Measurements from ENCODE around the gene PAPPA2. TPM values are rescaled to one million over a fixed set of nuclear protein-coding genes. Genes with fewer than 3 reads are reported as not detected.

PAPPA2 gene
- total and polyA plus RNA-seq, 9 of the 15 experiments (the other 6 are each of a cell fraction or from before 2014, with no cell fraction given) = 0.01 to 0.15 (median 0.05) TPM; not detected in 2

- Histone ChIP-seq H3K4me1 (replicated peaks in 1 of 2; ENCODE audit: control insufficient read depth in 2 of 2, insufficient read depth in 2 of 2, low read length in 2 of 2) (no peaks in the 10 kb centered on the region), H3K9me1 (ENCODE audit: control insufficient read depth, insufficient read depth, low read length) (no peaks in the 10 kb centered on the region), H3K4me2 (ENCODE audit: insufficient read depth, low read length) (no peak overlapping the region), H3K79me2 (ENCODE audit: control insufficient read depth, insufficient read depth, low read length) (no peaks in the 10 kb centered on the region), H3K9ac (ENCODE audit: insufficient read depth in 1 of 2, low read depth in 2 of 2, low read length in 2 of 2) (no peak overlapping the region), H3K27ac (ENCODE audit: extremely low read depth, low read depth, low read length) (no peak overlapping the region), H3K9me3 (replicated peaks; ENCODE audit: control insufficient read depth, insufficient read depth, low read depth, low read length) (no peaks in the 10 kb centered on the region), H3K36me3 (ENCODE audit: control insufficient read depth, insufficient read depth, low read length) (no peaks in the 10 kb centered on the region), H2AFZ (ENCODE audit: low read depth, low read length) (no peak overlapping the region), H3K27me3 (ENCODE audit: control insufficient read depth in 2 of 2, insufficient read depth in 2 of 2, low read length in 2 of 2) (peaks cover 3 to 7% of the 10 kb centered on the region in 2 experiments; a peak in 2 of 5 replicates), H4K20me1 (replicated peaks; ENCODE audit: control insufficient read depth, insufficient read depth, low read length) (no peaks in the 10 kb centered on the region), H3K4me3 (no peak overlapping the region)
- CTCF ChIA-PET (ENCODE audit: low intra/inter-chr PET ratio) = no interaction called here
- in situ Hi-C loops (cut with MboI) (no loop called here), intact Hi-C loops (cut with micrococcal nuclease) (no loop called here)
- under 1% methylated on average over 5 of the region's 5 CpGs for WGBS (ENCODE audit: insufficient coverage, low coverage, missing lambda C conversion rate)
- TF ChIP-seq MYBL2 (IDR thresholded peaks at IDR 0.05; ENCODE audit: low read depth) = no peak
- TF ChIP-seq MYBL2 (CRISPR knock-in tag; IDR thresholded peaks at IDR 0.05; ENCODE audit: borderline replicate concordance) = no peak
- no peak for TF ChIP-seq ZNF133 (CRISPR knock-in tag; IDR thresholded peaks at IDR 0.05)
- TF ChIP-seq SNAPC5 (CRISPR knock-in tag; IDR thresholded peaks at IDR 0.05) = no peak
- no peak for TF ChIP-seq ZNF444 (CRISPR knock-in tag; IDR thresholded peaks at IDR 0.05)
- TF ChIP-seq ILF3 (IDR thresholded peaks at IDR 0.05; ENCODE audit: borderline replicate concordance) = no peak
- DNase-seq (ENCODE audit: extremely low read depth in 1 of 4, low spot score in 3 of 4) (no peak), FAIRE-seq (no peak), ATAC-seq (no peak)
- BruUV-seq (replicated peaks) = no TSS peak
- POLR2A ChIA-PET = interaction anchor here (1.6 kb wide), 1 partner anchor 9 kb away, joined by 5 read pairs; no protein-coding TSS in a partner anchor
Measured at GRCh38 chr1:176800978-176801513, 338.1 kb downstream of the PAPPA2 start.
